ENCODE results near the gene LHFPL5. TPM values are rescaled to one million over a fixed set of nuclear protein-coding genes. Genes with fewer than 3 reads are reported as not detected.

LHFPL5 gene
- 0.17 TPM in 1 of 2 replicates, not detected in the other for total RNA-seq (2014; rRNA removed)
- not detected for polyA plus RNA-seq (2012)

DNA sequence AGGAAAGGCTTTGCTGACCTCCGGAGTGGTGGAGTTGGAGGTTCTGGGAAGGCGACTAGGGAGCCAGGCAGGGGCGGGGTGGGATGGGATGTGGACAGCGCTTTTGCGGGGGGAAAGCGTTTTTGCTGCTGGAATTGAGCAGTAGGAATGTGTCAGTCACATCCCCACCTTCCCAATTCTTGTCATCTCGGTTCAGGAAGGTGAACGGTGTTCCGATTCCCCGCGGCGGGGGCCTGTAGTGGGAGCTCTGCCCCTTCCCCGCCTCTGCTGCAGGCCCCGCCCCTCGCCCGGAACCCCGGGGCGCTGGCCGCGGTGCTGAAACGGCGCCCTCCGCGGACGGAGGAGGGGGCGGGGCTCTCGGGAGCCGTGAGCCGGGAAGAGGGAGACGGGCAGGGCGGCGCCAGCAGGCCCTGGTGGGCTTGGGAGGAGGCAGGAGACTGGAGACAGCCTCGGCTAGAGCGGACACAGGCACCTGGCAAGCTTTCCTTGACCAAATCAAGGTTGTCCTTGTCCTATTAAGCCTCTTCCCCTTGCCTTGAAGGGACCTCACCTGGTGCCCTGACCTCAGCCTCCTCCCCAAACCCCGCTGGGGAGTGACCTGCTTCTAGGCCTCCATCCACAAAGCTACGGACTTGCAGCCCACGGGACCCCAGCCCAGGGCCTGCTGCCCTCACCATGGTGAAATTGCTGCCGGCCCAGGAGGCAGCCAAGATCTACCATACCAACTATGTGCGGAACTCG, at the start of gene LHFPL5:
TSS of gene LHFPL5 (plus strand) at position 357 of the 741 bp plus-strand sequence. CDS start at position 676, 319 bp downstream.
- DNase-seq (ENCODE audit: low read depth) = no peak

DNA sequence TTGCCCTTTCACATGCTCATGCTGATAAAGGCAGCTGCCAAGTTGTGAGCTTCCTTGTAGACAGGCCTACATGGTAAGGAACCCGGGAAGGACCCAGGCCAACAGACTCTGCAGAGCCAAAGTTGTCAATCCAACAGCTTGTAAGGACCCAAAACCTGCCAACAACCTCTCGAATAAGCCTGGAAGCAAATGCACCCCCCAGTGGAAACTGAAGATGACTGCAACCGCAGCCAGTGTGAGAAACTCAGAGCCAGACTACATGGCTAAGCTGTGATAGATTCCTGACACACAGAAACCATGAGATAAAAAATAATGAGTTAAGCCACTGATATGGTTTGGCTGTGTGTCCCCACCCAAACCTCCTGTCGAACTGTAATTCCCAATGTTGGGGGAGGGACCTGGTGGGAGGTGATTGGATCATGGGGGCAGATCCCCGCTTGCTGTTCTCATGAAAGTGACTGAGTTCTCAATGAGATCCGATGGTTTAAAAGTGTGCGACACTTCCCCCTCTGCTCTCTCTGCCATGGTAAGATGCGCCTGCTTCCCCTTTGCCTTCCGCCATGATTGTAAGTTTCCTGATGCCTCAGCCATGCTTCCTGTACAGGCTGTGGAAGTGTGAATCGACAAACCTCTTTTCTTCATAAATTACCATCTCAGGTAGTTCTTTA, 47.6 kb upstream of the LHFPL5 start:
- DNase-seq (ENCODE audit: low read depth) = peak; percentile 38

DNA sequence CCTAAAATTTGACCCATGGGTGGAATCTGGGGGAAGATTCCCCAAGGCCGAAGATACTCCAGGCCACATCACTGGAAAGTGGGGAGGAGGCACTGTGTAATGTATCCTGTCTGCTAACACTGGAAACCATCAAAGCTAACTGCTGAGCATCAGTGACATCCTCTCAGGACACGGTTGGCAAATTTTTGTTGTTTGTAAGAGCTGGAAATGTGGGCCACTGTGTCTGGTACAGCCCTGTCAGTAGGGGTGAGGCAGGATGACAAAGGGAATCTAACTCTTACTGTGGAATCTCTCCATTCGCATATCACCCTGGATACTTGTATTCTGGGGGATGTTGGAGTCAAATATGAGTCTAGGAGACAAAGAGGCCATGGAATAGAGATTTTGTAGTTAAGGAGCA, 45.7 kb upstream of the LHFPL5 start:
- DNase-seq (ENCODE audit: low read depth) = no peak

DNA sequence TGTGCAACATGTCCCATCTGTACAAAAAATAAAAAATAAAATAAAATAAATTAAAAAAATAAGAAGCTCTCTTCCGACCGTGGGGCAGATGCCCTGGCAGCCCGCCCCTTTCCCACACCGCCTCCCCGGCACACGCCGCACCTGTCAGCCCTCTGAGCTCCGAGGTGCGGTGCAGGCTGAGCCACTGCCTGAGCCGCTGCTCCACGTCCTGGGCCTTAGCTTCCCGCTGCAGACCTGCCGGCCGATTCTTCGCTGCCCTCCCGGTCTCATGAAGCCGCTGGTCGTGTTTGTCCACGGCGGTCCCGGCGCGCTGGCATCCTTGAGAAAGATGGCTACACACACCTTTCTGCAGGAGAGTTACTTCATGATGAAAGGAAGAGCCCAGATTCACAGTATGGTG, 39.4 kb upstream of the LHFPL5 start:
- DNase-seq (ENCODE audit: low read depth) = no peak

DNA sequence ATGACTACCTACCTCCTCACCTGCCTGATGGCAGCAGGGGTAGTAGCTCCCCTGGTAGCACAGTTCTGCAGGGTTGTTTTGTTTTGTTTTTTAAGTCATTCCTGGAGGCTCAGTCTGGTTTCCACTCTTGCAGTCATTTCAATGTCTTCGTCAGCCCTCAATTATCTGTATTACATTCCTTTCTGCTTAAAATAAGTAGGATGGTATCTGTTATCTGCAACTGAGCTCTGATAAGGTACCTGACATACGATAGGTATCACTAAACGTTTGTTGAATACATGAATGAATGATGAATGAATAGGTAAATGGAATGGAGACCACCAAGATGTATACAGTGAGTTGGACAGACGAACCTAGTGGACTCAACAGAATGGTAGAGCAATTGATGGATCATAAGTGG, 35.9 kb upstream of the LHFPL5 start:
- no peak for DNase-seq (ENCODE audit: low read depth)

DNA sequence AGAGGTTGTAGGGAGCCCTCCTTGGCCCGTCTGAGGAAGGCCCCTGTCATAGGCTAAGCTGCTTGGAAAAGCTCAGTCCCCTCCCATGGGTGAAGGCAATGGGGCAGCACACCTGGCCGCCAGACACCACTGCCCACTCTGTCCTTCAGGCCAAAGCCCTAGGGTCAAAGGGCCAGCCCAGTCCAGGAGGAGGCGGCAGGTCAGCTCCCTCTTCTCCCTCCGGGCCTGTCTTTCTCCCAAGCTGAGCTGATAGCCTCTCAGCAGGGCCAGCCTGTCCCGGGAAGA, 33.9 kb upstream of the LHFPL5 start:
- DNase-seq (ENCODE audit: low read depth) = no peak

DNA sequence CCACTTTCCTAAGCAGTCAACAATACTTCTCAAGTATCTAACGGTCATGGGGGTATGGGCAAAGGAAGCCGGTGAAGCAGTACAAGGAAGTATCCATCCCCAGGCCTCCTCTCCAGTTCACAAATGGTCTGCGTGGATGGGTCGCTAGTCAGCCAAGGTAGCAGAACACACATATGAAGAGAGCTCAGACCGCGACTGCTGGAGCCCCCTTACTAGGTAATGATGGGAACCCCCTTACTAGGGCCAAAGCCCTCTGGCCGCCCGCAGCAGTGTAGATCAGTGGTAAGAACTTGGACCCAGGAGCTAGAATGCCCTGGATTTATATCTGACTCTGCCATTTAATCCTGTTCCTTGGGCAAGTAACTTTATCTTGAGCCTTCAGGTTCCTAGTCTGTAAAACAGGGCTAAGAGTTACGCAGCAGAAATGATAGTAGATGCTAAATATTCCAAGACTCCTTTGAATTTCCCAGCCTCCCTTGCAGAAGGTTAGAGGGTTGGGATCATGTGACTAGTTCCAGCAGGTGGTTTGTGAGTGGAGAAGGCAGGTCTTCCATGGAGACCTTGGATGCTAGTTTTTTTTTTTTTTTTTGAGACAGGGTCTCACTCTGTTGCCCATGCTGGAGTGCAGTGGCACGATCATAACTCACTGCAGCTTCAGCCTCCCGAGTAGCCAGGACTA, 30.9 kb upstream of the LHFPL5 start:
- no peak for DNase-seq (ENCODE audit: low read depth)

DNA sequence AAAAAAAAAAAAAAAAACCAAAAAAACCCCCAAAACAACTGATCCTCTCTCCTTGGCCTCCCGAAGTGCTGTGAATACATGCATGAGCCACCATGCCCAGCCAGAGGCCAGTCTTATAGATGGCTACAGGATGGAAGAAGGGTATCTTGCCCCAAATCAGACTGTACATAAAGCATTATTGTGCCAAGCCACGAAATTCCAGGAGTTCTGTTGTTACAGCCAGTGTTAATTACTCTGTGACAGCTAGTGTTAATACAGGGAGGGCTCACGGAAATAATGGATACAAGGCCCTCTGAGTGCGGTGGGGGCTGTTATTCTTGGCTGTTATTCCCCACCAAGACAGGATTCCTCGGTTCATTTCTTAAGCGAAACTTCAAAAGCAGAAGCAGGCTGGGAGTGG, 30.1 kb upstream of the LHFPL5 start:
- no peak for DNase-seq (ENCODE audit: low read depth)

DNA sequence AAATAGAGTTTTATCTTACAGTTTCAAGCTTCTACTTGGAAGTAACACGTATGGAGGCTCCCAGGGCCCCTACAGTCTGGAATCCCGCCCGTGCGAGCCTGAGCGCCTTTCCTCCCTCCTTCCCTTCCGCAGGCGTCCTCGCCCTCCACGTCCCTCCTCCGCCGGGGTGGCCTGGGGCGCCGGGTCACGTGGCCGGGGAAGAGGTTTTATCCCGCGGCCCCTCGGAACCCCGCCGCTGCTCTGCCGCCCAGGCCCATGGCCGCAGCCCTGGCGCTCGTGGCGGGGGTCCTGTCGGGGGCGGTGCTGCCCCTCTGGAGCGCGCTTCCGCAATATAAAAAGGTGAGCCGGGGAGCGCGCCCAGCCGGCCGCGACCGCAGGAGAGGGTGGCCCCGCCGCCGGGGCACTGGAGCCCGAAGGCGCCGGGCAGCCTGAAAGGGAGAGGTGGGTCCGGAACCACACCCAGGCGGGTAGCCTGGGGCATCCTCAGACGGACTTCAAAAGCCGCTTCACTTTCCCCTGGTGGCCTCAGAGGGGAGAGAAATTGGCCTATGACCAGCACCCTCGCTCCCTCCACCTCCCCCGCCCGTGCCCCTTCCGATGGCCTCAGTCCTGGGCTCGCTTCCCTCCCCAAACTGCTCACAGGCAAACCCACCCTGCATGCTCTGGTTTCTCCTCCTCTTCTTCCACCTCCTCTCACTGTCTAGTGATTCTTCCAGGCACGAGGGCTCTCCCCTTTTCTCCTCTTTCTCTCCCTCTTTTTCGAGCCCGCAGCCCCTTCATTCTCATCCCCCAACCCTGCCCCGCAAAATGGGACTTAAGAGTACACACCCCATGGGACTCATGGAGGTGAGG, 28.6 kb upstream of the LHFPL5 start, which contains the start of gene CLPSL2:
TSS of gene CLPSL2 (plus strand) at position 235 of the 852 bp plus-strand sequence. CDS start at position 256, 21 bp downstream.
- no peak for DNase-seq (ENCODE audit: low read depth)

DNA sequence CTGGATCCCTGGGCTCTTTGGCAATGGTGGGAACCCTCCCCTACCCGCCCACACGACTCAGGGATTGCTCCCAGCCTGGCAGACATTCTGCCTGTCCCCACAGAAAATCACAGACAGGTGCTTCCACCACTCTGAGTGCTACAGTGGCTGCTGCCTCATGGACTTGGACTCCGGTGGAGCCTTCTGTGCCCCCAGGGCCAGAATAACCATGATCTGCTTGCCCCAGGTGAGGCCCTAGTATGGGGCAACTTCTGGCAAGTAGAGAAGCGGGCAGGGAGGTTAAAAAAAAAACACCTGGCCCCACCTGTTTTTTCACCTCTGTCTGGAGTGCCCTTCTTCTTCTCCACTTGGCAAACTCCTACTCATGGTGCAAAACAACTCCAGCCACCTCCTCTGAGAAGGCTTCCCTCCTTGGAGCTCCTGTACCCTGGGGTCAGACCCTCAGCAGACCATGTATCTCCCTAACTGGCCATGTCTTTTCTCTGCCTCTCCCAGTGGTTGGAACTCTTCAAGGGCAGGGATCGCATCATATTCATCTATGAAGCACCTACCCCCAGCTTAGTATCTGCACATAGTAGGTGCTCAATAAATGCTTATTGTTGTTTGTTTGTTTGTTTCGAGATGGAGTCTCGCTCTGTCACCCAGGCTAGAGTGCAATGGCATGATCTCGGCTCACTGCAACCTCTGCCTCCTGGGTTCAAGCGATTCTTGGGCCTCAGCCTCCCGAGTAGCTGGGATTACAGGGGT, 27.6 kb upstream of the LHFPL5 start:
- no peak for DNase-seq (ENCODE audit: low read depth)

DNA sequence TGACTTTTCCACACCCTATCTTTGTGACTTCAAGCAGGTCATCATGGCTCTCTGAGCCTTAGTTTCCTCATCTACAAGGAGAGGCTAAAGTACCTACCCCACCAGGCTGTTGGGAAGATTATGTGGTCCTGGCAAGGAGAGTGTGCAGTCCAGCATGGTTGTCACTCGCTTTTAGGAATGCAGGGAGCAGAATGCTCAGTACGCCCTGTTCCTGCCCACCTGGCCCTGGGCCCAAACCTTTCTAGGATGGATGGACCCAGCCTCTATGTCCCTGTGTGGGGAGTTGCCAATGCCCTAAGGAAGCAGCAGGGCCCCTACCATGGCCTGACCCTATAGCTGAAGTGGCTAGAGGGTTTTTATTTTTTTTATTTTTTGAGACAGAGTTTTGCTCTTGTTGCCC, 26.7 kb upstream of the LHFPL5 start:
- no peak for DNase-seq (ENCODE audit: low read depth)

DNA sequence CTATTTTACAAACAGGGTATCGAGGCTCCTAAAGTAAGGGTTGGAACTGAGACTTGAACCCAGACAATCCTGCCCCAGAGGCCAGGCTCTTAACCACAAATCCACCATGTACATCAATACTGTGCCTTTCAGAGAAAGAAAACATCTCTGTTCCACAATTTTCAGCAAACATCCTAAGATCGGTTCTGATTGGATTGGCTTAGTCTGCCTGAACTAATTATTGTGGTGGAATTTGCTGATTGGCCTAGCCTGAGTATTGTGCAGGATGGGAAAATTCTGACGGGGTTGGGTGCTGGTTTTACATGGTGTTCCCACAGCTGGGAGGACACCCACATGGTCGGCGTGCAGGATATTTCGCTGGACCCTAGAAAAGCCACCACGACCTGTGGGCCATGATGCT, 24.4 kb upstream of the LHFPL5 start, which contains the start of gene CLPSL1:
TSS of gene CLPSL1 (plus strand) at position 301 of the 400 bp plus-strand sequence. CDS start at position 393, 92 bp downstream.
- no peak for DNase-seq (ENCODE audit: low read depth)

DNA sequence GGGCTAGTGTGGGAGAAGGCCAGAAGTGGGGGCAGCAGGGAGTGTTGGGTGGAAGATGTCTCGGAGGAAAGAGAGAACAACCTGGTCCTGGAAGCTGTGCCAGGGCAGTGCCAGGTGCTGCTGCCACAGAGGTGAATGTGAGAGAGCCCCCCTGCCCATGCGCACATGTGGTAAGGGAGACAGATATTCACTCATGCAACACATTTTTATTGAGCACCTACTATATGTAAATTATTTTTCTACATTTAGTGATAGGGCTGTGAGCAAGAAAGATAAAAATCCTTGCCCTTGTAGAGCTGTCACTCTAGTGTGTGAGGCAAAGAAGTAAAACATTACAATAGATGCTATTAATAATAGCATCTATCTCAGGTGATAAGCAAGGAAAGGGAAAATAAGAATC, 23.9 kb upstream of the LHFPL5 start:
- no peak for DNase-seq (ENCODE audit: low read depth)

DNA sequence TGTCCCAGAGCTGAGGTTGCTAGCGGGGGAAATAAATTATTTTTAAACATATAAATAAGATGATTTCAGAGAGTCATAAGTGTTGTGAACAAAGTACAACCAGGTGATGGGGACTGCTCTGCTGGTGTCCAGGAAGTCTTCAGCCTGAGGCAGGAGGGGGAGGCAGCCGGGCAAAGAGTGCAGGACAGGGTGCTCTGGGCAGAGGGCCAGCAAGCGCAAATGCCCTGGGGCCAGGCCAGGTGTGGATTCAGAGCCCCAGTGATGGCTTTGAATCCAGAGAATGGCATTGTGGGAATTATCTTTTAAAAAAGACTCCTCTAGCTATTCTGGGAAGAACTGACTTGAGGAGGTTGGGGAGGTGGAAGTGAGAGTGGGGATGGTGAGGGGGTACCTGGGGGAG, 22.7 kb upstream of the LHFPL5 start:
- no peak for DNase-seq (ENCODE audit: low read depth)

DNA sequence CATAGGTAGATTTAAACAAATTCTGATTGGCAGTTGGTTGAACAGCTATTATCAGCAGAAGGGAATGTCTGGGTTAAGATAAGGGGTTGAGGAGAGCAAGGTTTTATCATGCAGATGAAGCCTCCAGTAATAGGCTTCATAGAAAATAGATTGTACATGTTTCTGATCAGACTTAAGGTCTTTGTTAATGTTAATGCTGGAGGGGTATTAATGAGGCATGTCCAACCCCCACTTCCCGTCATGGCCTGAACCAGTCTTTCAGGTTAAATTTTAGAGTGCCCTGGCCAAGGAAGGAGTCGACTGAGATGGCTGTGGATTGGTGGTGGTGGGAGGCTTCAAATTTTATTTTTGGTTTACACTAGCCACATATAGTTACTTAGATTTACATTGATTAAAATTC, 21.0 kb upstream of the LHFPL5 start:
- no peak for DNase-seq (ENCODE audit: low read depth)

DNA sequence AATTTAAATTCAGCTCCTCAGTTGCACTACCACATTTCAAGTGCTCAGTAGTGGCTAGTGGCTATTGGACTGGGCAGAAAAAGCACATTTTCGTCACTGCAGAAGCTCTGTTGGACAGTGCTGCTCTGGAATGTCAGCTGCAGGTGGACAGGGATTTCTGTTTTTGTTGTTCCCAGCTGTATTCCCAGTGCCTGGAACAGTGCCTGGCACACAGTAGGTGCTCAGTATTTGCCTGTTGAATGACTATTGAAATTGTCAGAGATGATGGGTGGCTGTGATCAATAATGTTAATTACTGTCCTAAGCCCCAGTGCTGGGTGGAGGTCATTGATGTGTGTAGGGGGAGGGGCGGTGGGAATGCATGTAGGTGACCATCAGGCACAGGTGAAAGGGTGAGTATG, 18.9 kb upstream of the LHFPL5 start:
- no peak for DNase-seq (ENCODE audit: low read depth)

DNA sequence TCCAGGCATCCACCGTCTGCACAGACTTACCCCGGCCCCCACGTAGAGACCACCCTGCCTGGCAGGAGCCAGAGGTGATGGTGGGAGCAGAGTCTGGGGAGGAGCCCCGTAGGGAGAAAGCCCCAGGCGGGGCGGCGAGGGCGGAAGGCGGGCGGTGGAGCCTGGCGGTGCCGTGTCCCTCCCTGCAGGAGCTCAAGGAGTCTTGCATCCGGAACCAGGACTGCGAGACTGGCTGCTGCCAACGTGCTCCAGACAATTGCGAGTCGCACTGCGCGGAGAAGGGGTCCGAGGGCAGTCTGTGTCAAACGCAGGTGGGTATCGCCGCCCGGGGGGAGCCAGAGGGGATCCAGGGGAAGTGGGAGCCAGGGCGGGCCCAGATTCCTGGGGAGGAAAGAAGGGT, 18.3 kb upstream of the LHFPL5 start:
- DNase-seq (ENCODE audit: low read depth) = no peak

DNA sequence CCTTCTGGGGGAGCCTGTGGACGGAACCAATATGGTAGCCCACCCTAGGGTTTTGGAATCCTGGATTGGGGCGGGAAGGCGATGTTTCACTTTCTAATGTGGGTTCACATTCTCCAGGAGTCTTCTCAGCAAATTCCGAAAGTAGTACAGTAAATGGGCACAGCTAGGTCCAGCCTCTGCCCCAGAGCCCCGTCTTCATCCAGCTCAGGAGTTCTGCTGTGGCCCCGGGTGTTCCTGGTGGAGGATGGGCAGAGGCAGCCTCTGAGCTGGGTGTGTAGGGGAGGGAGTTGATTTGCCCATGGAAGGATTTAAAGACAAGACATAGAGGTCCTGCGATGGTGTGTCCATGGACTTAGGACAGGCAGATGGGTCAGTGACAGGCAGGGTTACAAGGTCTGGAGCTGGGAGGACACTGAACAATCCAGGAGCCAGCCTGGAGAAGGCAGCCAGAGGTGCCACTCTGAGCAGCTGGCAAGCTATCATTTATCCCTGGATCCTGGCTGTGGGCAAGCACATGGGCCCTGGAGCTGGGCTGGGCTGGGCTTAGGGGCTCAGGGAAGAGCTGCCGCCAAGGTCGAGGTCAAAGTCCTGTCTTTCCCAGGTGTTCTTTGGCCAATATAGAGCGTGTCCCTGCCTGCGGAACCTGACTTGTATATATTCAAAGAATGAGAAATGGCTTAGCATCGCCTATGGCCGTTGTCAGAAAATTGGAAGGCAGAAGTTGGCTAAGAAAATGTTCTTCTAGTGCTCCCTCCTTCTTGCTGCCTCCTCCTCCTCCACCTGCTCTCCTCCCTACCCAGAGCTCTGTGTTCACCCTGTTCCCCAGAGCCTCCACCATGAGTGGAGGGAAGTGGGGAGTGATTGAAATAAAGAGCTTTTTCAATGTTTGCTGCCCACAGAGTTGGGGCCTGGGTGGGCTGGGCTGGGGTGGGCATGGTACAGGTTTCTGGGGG, 17.6 kb upstream of the LHFPL5 start:
- DNase-seq (ENCODE audit: low read depth) = no peak

DNA sequence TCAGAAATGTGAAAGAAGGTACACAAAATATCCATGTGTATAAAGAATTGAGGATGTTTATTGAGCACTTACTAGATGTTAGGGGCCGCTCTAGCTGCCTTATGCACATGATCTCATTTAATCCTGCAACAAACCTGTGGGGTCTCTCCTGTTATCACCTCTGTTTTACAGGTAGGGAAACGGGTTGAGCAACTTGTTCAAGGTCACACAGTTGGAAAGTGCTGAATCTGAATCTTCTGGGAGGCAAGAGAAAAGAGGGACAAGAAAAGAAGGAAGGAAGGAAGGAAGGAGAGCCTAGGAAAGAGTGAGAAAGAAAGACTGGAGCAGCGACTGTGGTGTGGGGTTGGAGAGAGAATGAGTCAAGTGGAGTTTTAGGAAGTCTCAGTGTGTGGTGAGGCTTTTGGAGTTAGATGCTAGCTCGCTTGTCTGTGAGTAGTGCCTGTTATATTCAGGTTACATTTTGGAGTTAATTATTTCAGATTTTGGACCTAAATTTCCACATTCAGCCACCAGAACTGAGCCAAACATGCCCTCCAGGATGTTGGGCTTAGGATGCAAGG, 16.6 kb upstream of the LHFPL5 start:
- no peak for DNase-seq (ENCODE audit: low read depth)
